Ecto neural progenitor cell (in vitro differentiated cells): ENCODE measurements around the gene SLC9A6.
"Not testable (repeated sequence)": the region's sequence is repeated elsewhere in the genome, so short reads cannot be mapped to it uniquely, and the experiment has no call there.

Experiments
- DNase-seq: peaks from one replicate; pipeline ENCODE4 v3.0.0-alpha.2; 2018; ENCODE audit warnings: low spot score

The SLC9A6 gene

GRCh38 chrX:136064661-136065043 is 79.4 kb downstream of the SLC9A6 start:
- DNase-seq = no peak

DNA sequence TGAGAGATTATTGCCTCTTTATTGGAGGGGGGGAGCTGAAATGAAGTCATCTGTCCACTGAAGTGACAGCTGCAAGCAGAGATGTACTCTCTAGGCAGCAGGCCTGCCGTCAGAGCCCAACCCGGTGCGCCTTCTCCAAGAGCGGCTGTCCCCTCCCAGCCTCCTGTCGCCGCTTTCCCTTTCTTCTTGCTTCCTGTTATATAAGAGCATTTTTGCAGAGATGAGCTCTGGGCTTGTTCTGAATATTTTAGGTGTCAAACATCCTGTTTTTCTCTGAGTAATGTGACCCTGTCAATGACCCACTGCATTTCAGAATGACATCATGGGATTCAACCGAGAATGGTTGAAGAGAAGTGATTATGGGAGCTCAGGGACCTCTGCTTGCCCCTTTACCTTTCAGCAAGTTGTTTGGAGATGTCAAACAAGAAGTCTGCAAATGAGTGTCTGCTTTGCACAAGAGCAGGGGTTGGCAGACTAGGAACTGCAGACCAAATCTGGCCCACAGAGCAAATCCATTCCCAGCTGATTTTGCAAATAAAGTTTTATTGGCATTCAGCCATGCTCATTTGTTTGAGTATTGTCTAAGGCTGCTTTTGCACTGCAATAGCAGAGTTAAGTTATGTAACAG is 79.9 kb downstream of the SLC9A6 start:
- DNase-seq = no peak

GRCh38 chrX:136067097-136067496 is 81.9 kb downstream of the SLC9A6 start:
- no peak for DNase-seq

- DNase-seq = no peak
Measured at GRCh38 chrX:136067966-136068365, 82.7 kb downstream of the SLC9A6 start.

DNA sequence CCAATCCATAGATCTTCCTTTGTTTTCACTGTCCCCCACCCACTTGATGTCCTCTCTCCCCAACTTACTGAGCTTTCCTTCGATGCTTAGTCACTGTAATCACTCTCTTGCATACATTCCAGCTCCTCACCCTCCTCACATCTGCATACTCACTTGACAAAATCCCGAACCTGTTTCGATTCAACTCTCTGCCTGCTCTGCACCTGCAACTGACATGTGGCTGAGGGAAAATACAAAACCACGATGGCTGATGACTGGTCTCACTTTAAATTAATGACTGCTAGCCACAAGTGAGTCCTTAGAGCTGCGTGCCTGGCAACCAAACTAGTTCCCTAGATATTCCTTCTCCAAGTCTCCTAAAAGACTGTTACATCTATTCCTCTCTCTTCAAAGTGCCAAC is 91.7 kb downstream of the SLC9A6 start:
- no peak for DNase-seq

GRCh38 chrX:136080766-136081165 is 95.5 kb downstream of the SLC9A6 start:
- DNase-seq = no peak

GRCh38 chrX:136086521-136086920 is 101.3 kb downstream of the SLC9A6 start:
- no peak for DNase-seq

- DNase-seq = not testable (repeated sequence)
Measured at GRCh38 chrX:136091898-136092297, 106.7 kb downstream of the SLC9A6 start.

DNA sequence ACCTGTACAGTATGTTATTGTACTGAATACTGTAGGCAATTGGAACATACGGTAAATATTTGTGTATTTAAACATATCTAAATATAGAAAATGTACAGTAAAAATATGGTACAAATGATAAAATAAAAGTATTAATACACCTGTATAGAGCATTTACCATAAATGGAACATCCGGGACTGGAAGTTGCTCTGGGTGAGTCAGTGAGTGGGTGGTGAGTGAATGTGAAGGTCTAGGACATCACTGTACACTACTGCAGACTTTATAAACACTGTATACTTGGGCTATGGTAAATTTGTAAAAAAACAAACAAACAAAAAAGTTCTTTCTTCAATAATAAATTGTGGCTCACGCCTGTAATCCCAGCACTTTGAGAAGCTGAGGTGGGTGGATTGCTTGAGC is 109.7 kb downstream of the SLC9A6 start:
- no peak for DNase-seq
